ENCODE measurements around the gene OR2A14.

The OR2A14 gene

DNA sequence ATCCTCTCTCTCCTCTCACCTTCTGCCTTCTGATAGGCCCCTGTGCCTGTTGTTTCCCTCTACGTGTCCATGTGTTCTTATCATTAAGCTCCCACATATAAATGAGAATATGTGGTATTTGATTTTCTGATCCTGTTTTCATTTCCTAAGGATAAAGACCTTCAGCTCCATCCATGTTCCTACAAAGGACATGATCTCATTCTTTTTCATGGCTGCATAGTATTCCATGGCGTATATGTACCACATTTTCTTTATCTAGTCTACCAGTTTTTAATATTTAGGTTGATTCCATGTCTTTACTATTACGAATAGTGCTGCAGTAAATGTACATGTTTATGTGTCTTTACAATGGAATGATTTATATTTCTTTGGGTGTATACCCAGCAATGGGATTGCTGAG lies 32.3 kb upstream of the OR2A14 start:
- no peaks in the 10 kb centered on the region for H3K27me3 ChIP-seq (ENCODE audit: insufficient read depth, poor library complexity, severe bottlenecking)
- no peaks in the 10 kb centered on the region for H3K36me3 ChIP-seq (ENCODE audit: low read depth)
- no peak for ATAC-seq (ENCODE audit: low read depth)
- H3K4me1 ChIP-seq (ENCODE audit: insufficient read depth, poor library complexity, severe bottlenecking) = no peaks in the 10 kb centered on the region
- no peak for DNase-seq (ENCODE audit: low spot score)
- H3K27ac ChIP-seq (ENCODE audit: poor library complexity, severe bottlenecking) = no peak overlapping the region
- TF ChIP-seq, protein P1, sequence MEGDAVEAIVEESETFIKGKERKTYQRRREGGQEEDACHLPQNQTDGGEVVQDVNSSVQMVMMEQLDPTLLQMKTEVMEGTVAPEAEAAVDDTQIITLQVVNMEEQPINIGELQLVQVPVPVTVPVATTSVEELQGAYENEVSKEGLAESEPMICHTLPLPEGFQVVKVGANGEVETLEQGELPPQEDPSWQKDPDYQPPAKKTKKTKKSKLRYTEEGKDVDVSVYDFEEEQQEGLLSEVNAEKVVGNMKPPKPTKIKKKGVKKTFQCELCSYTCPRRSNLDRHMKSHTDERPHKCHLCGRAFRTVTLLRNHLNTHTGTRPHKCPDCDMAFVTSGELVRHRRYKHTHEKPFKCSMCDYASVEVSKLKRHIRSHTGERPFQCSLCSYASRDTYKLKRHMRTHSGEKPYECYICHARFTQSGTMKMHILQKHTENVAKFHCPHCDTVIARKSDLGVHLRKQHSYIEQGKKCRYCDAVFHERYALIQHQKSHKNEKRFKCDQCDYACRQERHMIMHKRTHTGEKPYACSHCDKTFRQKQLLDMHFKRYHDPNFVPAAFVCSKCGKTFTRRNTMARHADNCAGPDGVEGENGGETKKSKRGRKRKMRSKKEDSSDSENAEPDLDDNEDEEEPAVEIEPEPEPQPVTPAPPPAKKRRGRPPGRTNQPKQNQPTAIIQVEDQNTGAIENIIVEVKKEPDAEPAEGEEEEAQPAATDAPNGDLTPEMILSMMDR (IDR thresholded peaks at IDR 0.05; ENCODE audit: poor library complexity, severe bottlenecking) = no peak
- H3K9me3 ChIP-seq (ENCODE audit: severe bottlenecking) = no peaks in the 10 kb centered on the region
- no peak overlapping the region for H3K4me3 ChIP-seq (ENCODE audit: severe bottlenecking)

GRCh38 chr7:144098776-144099175 lies 24.2 kb upstream of the OR2A14 start:
- no peak overlapping the region for H3K27ac ChIP-seq (ENCODE audit: poor library complexity, severe bottlenecking)
- H3K4me3 ChIP-seq (ENCODE audit: severe bottlenecking) = no peak overlapping the region
- TF ChIP-seq, protein P1 (IDR thresholded peaks at IDR 0.05; ENCODE audit: poor library complexity, severe bottlenecking) = no peak
- H3K36me3 ChIP-seq (ENCODE audit: low read depth) = no peaks in the 10 kb centered on the region
- DNase-seq (ENCODE audit: low spot score) (no peak), ATAC-seq (ENCODE audit: low read depth) (no peak)
- H3K27me3 ChIP-seq (ENCODE audit: insufficient read depth, poor library complexity, severe bottlenecking) = peaks cover 5% of the 10 kb centered on the region
- H3K4me1 ChIP-seq (ENCODE audit: insufficient read depth, poor library complexity, severe bottlenecking) = no peaks in the 10 kb centered on the region
- no peaks in the 10 kb centered on the region for H3K9me3 ChIP-seq (ENCODE audit: severe bottlenecking)

DNA sequence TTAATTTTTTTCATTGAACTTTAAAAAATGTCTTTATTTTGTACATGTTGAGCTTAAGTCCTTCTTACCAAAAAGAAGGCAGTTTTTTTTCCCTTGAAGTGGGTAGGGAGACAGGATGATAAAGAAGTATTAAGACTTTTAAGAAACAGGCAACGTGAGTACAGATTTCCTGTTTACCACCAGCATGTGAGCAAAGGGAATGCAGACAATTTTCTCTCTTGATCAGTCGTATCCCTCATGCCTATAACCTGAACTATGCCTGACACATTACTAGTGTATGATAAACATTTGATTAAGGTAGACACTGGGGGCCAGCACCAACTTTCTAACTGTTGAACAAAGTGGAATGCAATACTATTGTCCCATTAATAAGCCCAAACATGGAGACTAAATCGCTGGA lies 22.4 kb upstream of the OR2A14 start:
- ATAC-seq (ENCODE audit: low read depth) = no peak
- H3K4me3 ChIP-seq (ENCODE audit: severe bottlenecking) = no peak overlapping the region
- no peaks in the 10 kb centered on the region for H3K9me3 ChIP-seq (ENCODE audit: severe bottlenecking)
- H3K4me1 ChIP-seq (ENCODE audit: insufficient read depth, poor library complexity, severe bottlenecking) = no peaks in the 10 kb centered on the region
- DNase-seq (ENCODE audit: low spot score) = no peak
- H3K27me3 ChIP-seq (ENCODE audit: insufficient read depth, poor library complexity, severe bottlenecking) = peaks cover 5% of the 10 kb centered on the region
- no peaks in the 10 kb centered on the region for H3K36me3 ChIP-seq (ENCODE audit: low read depth)
- TF ChIP-seq, protein P1 (IDR thresholded peaks at IDR 0.05; ENCODE audit: poor library complexity, severe bottlenecking) = no peak
- H3K27ac ChIP-seq (ENCODE audit: poor library complexity, severe bottlenecking) = no peak overlapping the region

- H3K4me3 ChIP-seq (ENCODE audit: severe bottlenecking) = no peak overlapping the region
- no peaks in the 10 kb centered on the region for H3K9me3 ChIP-seq (ENCODE audit: severe bottlenecking)
- ATAC-seq (ENCODE audit: low read depth) (no peak), DNase-seq (ENCODE audit: low spot score) (no peak)
- TF ChIP-seq, protein P1 (IDR thresholded peaks at IDR 0.05; ENCODE audit: poor library complexity, severe bottlenecking) = no peak
- no peaks in the 10 kb centered on the region for H3K36me3 ChIP-seq (ENCODE audit: low read depth)
- no peak overlapping the region for H3K27ac ChIP-seq (ENCODE audit: poor library complexity, severe bottlenecking)
- H3K27me3 ChIP-seq (ENCODE audit: insufficient read depth, poor library complexity, severe bottlenecking) = peaks cover 9% of the 10 kb centered on the region
- H3K4me1 ChIP-seq (ENCODE audit: insufficient read depth, poor library complexity, severe bottlenecking) = no peaks in the 10 kb centered on the region
Observed at GRCh38 chr7:144102041-144102440, 20.9 kb upstream of the OR2A14 start.

DNA sequence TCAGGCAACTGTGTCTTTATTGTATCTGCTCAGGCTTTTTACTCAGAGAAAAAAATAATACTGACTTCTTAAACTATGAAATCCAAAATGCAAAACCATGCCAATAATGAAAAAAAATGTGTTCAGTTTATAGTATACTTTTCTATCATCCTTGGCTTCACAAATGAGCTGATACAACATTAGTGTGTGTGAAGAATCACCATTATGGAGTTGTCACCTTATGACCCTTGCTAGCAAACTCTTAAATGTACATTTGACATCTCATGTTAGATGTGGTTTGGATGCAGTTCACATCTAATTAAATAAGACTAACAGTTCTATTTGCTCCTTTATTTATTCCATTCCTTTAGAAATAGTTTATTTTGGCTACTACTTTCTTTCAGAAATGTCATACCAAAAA lies 17.8 kb upstream of the OR2A14 start:
- H3K4me3 ChIP-seq (ENCODE audit: severe bottlenecking) = no peak overlapping the region
- no peak for ATAC-seq (ENCODE audit: low read depth)
- TF ChIP-seq, protein P1 (IDR thresholded peaks at IDR 0.05; ENCODE audit: poor library complexity, severe bottlenecking) = no peak

More for the DNA sequence above, 17.8 kb upstream of the OR2A14 start:
- Histone ChIP-seq H3K9me3 (ENCODE audit: severe bottlenecking) (no peaks in the 10 kb centered on the region), H3K36me3 (ENCODE audit: low read depth) (no peaks in the 10 kb centered on the region), H3K4me1 (ENCODE audit: insufficient read depth, poor library complexity, severe bottlenecking) (no peaks in the 10 kb centered on the region), H3K27ac (ENCODE audit: poor library complexity, severe bottlenecking) (no peak overlapping the region), H3K27me3 (ENCODE audit: insufficient read depth, poor library complexity, severe bottlenecking) (peaks cover 6% of the 10 kb centered on the region)
- no peak for DNase-seq (ENCODE audit: low spot score)

All from RWPE2 (cell line).